GM21360 (cell line): ENCODE data around the gene B3GNT7.
"Not testable (repeated sequence)": the region's sequence is repeated elsewhere in the genome, so short reads cannot be mapped to it uniquely, and the experiment has no call there.

Experiments used
- ATAC-seq: cut with Tn5 transposase; IDR thresholded peaks from one replicate; pipeline ENCODE4 v1.9.1; 2021; ENCODE audit warnings: mild to moderate bottlenecking, moderate library complexity; ENCODE audit not compliant: unreplicated experiment

B3GNT7 gene

GRCh38 chr2:231395188-231396057 is at the start of gene B3GNT7:
B3GNT7 (plus strand) TSS chr2:231395710; CDS start chr2:231395804, 94 bp downstream.
- no peak for ATAC-seq

GRCh38 chr2:231347081-231347480 is 48.4 kb upstream of the B3GNT7 start:
- ATAC-seq: no peak

- no peak for ATAC-seq
Observed at GRCh38 chr2:231347638-231348037, 47.9 kb upstream of the B3GNT7 start.

GRCh38 chr2:231348173-231348572 is 47.3 kb upstream of the B3GNT7 start:
- ATAC-seq: no peak

- no peak for ATAC-seq
Observed at GRCh38 chr2:231348704-231349373, 46.7 kb upstream of the B3GNT7 start.

GRCh38 chr2:231349374-231349735 is 46.2 kb upstream of the B3GNT7 start:
- not testable (repeated sequence) for ATAC-seq

GRCh38 chr2:231351648-231352047 is 43.9 kb upstream of the B3GNT7 start:
- ATAC-seq: no peak

GRCh38 chr2:231353469-231353868 is 42.0 kb upstream of the B3GNT7 start:
- ATAC-seq: no peak

- no peak for ATAC-seq
Observed at GRCh38 chr2:231355508-231356465, 39.7 kb upstream of the B3GNT7 start.

- ATAC-seq: no peak
Observed at GRCh38 chr2:231356466-231356844, 39.1 kb upstream of the B3GNT7 start.

GRCh38 chr2:231357048-231357447 is 38.5 kb upstream of the B3GNT7 start:
- ATAC-seq: no peak

GRCh38 chr2:231357931-231358330 is 37.6 kb upstream of the B3GNT7 start:
- ATAC-seq: no peak

GRCh38 chr2:231359441-231359840 is 36.1 kb upstream of the B3GNT7 start:
- ATAC-seq: no peak

GRCh38 chr2:231359948-231360347 is 35.6 kb upstream of the B3GNT7 start:
- ATAC-seq: no peak

GRCh38 chr2:231360401-231360800 is 35.1 kb upstream of the B3GNT7 start:
- no peak for ATAC-seq

GRCh38 chr2:231360881-231361371 is 34.6 kb upstream of the B3GNT7 start:
- ATAC-seq: no peak

- ATAC-seq: peak; percentile 83
Observed at GRCh38 chr2:231361701-231362554, 33.6 kb upstream of the B3GNT7 start.

- ATAC-seq: no peak
Observed at GRCh38 chr2:231362555-231363184, 32.8 kb upstream of the B3GNT7 start.

GRCh38 chr2:231364061-231364460 is 31.4 kb upstream of the B3GNT7 start:
- no peak for ATAC-seq
